GM12878 (cell line): ENCODE measurements around the gene OR5AP2. TPM values are rescaled to one million over a fixed set of nuclear protein-coding genes. Genes with fewer than 3 reads are reported as not detected.

Experiments used
- ATAC-seq: fragments of 200-7000 bp; cut with Tn5 transposase; 3 replicates; pipeline ENCODE4 v1.9.1; 2020; ENCODE audit warnings: mild to moderate bottlenecking, moderate library complexity
- BruUV-seq: library from RNA; stranded (reverse); fragments of 400-500 nt; replicated peaks from 2 replicates; lab custom pipeline; 2021; lab: Mats Ljungman, UMichigan
- CTCF ChIA-PET: fragments of 300-600 bp; sonication (Branson Sonifier 250); formaldehyde crosslinking; extraction: SDS; loops from one replicate; lab custom pipeline; 2021; ENCODE audit warnings: inconsistent platforms; lab: Yijun Ruan, JAX
- POLR2A ChIA-PET: fragments of 350-600 bp; formaldehyde crosslinking; extraction: SDS; loops from one replicate; lab custom pipeline; 2021; ENCODE audit warnings: inconsistent platforms; lab: Charles Lee
- RAD21 ChIA-PET: fragments of 300-600 bp; sonication (Branson Sonifier 250); formaldehyde crosslinking; loops from one replicate; lab custom pipeline; 2023; ENCODE audit warnings: antibody characterized with exemption; ENCODE audit not compliant: unreplicated experiment; lab: Charles Lee
- SMC1A ChIA-PET: fragments of 300-600 bp; sonication (Branson Sonifier 250); formaldehyde crosslinking; loops from one replicate; lab custom pipeline; 2023; ENCODE audit not compliant: unreplicated experiment, uncharacterized antibody; lab: Charles Lee
- DNase-seq: peaks from one replicate; pipeline ENCODE4 v3.0.0-alpha.2; 2011; ENCODE audit warnings: low read depth, low spot score
- FAIRE-seq: peaks from 3 replicates; lab custom pipeline; 2011; peaks lifted over from hg19 to GRCh38; lab: Jason Lieb, UNC
- H2AFZ ChIP-seq: 2 replicates; pipeline ENCODE4 v1.6.0; 2011; ENCODE audit warnings: low read depth, low read length, control low read depth; ENCODE audit not compliant: control insufficient read depth
- H3K27ac ChIP-seq: 2 replicates; pipeline ENCODE4 v1.5.1; 2011; ENCODE audit warnings: control low read depth; ENCODE audit not compliant: control insufficient read depth, insufficient read depth
- H3K27me3 ChIP-seq, 2 experiments: replicated peaks in 1 of 2; 2 replicates each; pipeline versions ENCODE4 v1.6.0 to v1.6.1; 2011; ENCODE audit warnings: low read length in 1 of 2; ENCODE audit not compliant: control insufficient read depth in 2 of 2, insufficient read depth in 2 of 2
- H3K36me3 ChIP-seq, 2 experiments: 2 replicates each; pipeline ENCODE4 v1.5.1; 2011; ENCODE audit warnings: low read length in 1 of 2; ENCODE audit not compliant: control insufficient read depth in 2 of 2, insufficient read depth in 2 of 2
- H3K4me1 ChIP-seq: 2 replicates; pipeline ENCODE4 v1.6.1; 2011; ENCODE audit warnings: mild to moderate bottlenecking, low read length, moderate library complexity, mixed read lengths; ENCODE audit not compliant: control insufficient read depth, insufficient read depth
- H3K4me2 ChIP-seq: 2 replicates; pipeline ENCODE4 v1.6.0; 2011; ENCODE audit warnings: control low read depth; ENCODE audit not compliant: control insufficient read depth, insufficient read depth
- H3K4me3 ChIP-seq: fragments of 200-600 bp; sonication (generic); 2 replicates; pipeline ENCODE4 v1.5.1; 2016
- H3K79me2 ChIP-seq: 2 replicates; pipeline ENCODE4 v1.6.0; 2011; ENCODE audit warnings: low read length; ENCODE audit not compliant: control insufficient read depth, insufficient read depth
- H3K9ac ChIP-seq: 2 replicates; pipeline ENCODE4 v1.8.0; 2011; ENCODE audit warnings: low read length, control low read depth, mixed read lengths; ENCODE audit not compliant: control insufficient read depth, insufficient read depth
- H3K9me3 ChIP-seq: replicated peaks from 3 replicates; pipeline ENCODE4 v1.5.1; 2011; ENCODE audit warnings: mild to moderate bottlenecking, low read length; ENCODE audit not compliant: control insufficient read depth, insufficient read depth
- H4K20me1 ChIP-seq: 2 replicates; pipeline ENCODE4 v1.6.0; 2011; ENCODE audit not compliant: control insufficient read depth, insufficient read depth
- BCL3 ChIP-seq: IDR thresholded peaks from 2 replicates; pipeline ENCODE4 v1.6.1; 2011; ENCODE audit warnings: borderline replicate concordance, low read depth, mild to moderate bottlenecking, moderate library complexity, low read length; ENCODE audit not compliant: insufficient read depth, poor library complexity, severe bottlenecking
- BRCA1 ChIP-seq: IDR thresholded peaks from 2 replicates; pipeline ENCODE4 v1.6.1; 2011; ENCODE audit warnings: low read depth, low read length, improper control_type of control experiment
- E2F4 ChIP-seq: IDR thresholded peaks from 2 replicates; pipeline ENCODE4 v1.6.1; 2012; ENCODE audit warnings: low read depth, low read length, improper control_type of control experiment
- ESRRA ChIP-seq: IDR thresholded peaks from 2 replicates; pipeline ENCODE4 v1.6.1; 2012; ENCODE audit warnings: mild to moderate bottlenecking, low read length, improper control_type of control experiment
- EZH2 ChIP-seq: IDR thresholded peaks from 2 replicates; pipeline ENCODE4 v1.6.1; 2012; ENCODE audit warnings: low read depth, mild to moderate bottlenecking, control low read depth, inconsistent platforms, low read length, borderline replicate concordance; ENCODE audit not compliant: control insufficient read depth
- FOXM1 ChIP-seq: IDR thresholded peaks from 2 replicates; pipeline ENCODE4 v1.6.1; 2012; ENCODE audit warnings: low read depth, mild to moderate bottlenecking, inconsistent platforms, low read length, moderate library complexity
- HCFC1 ChIP-seq: fragments of 150-350 bp; IDR thresholded peaks from 2 replicates; pipeline ENCODE4 v1.6.1; 2014; ENCODE audit warnings: low read length
- MTA3 ChIP-seq: IDR thresholded peaks from 2 replicates; pipeline ENCODE4 v1.6.1; 2012; ENCODE audit warnings: low read length, inconsistent platforms, borderline replicate concordance
- MYB ChIP-seq: fragments of 150-350 bp; IDR thresholded peaks from 2 replicates; pipeline ENCODE4 v1.6.1; 2014; ENCODE audit warnings: mild to moderate bottlenecking, low read depth, low read length, borderline replicate concordance
- RB1 ChIP-seq: fragments of 450-650 bp; formaldehyde crosslinking; IDR thresholded peaks from 2 replicates; pipeline ENCODE4 v1.6.1; 2017; ENCODE audit warnings: mild to moderate bottlenecking, borderline replicate concordance
- RELB ChIP-seq: fragments of 450-650 bp; IDR thresholded peaks from 2 replicates; pipeline ENCODE4 v1.6.1; 2017; ENCODE audit warnings: low read depth, mild to moderate bottlenecking, moderate library complexity
- SIX5 ChIP-seq: IDR thresholded peaks from 2 replicates; pipeline ENCODE4 v1.6.1; 2011; ENCODE audit warnings: mild to moderate bottlenecking, low read depth, low read length, moderate library complexity; ENCODE audit not compliant: severe bottlenecking
- SMAD1 ChIP-seq: fragments of 450-650 bp; IDR thresholded peaks from 2 replicates; pipeline ENCODE4 v1.6.1; 2018; ENCODE audit warnings: mild to moderate bottlenecking, low read depth; ENCODE audit not compliant: partially characterized antibody
- SMARCA5 ChIP-seq: fragments of 450-650 bp; IDR thresholded peaks from 2 replicates; pipeline ENCODE4 v1.6.1; 2017; ENCODE audit warnings: mild to moderate bottlenecking
- SPI1 ChIP-seq: IDR thresholded peaks from 2 replicates; pipeline ENCODE4 v1.6.1; 2011; ENCODE audit warnings: low read depth, mild to moderate bottlenecking, low read length, moderate library complexity, borderline replicate concordance; ENCODE audit not compliant: insufficient read depth
- SREBF1 ChIP-seq: IDR thresholded peaks from 2 replicates; pipeline ENCODE4 v1.6.1; 2012; ENCODE audit warnings: mild to moderate bottlenecking, low read length
- SREBF2 ChIP-seq: IDR thresholded peaks from 2 replicates; pipeline ENCODE4 v1.6.1; 2012; ENCODE audit warnings: mild to moderate bottlenecking, low read length
- STAT1 ChIP-seq: fragments of 450-650 bp; conservative IDR thresholded peaks from 2 replicates; pipeline ENCODE4 v1.6.1; 2014; ENCODE audit warnings: antibody characterized with exemption, mild to moderate bottlenecking
- TAF1 ChIP-seq: IDR thresholded peaks from 2 replicates; pipeline ENCODE4 v1.6.1; 2011; ENCODE audit warnings: mild to moderate bottlenecking, low read depth, low read length, borderline replicate concordance
- USF2 ChIP-seq: IDR thresholded peaks from 2 replicates; pipeline ENCODE4 v1.6.1; 2011; ENCODE audit warnings: low read depth, low read length, improper control_type of control experiment, borderline replicate concordance
- ZNF384 ChIP-seq: IDR thresholded peaks from 2 replicates; pipeline ENCODE4 v1.6.1; 2012; ENCODE audit warnings: low read depth, mild to moderate bottlenecking, low read length, improper control_type of control experiment, borderline replicate concordance
- WGBS: methylation state at CpG from one replicate; pipeline ENCODE4 v1.1.6; 2016; ENCODE audit warnings: low lambda C conversion rate; ENCODE audit not compliant: insufficient replicate concordance, insufficient coverage; ENCODE audit errors: missing lambda C conversion rate; 5-methylcytosine and 5-hydroxymethylcytosine counted together
- in situ Hi-C: fragments of 300-500 bp; cut with MboI; formaldehyde crosslinking; loops from 9 replicates; pipeline ENCODE4 v1.14.3; 2018; ENCODE audit warnings: mixed read lengths
- intact Hi-C: fragments of 100-400 bp; cut with micrococcal nuclease; formaldehyde crosslinking; loops from one replicate; pipeline ENCODE4 v1.14.2; 2022; ENCODE audit not compliant: unreplicated experiment
- polyA plus RNA-seq, 11 experiments: library from polyadenylated mRNA; depleted of rRNA in 4 of 11; unstranded in 6 of 11; stranded (reverse) in 5 of 11; fragments of >200 nt; fragmentation: Nextera tagmentation in 4 of 11; fragmentation: Illumina TruSeq in 1 of 11; extraction: Ambion mirVana in 4 of 11; extraction: Trizol in 1 of 11; gene quantifications; 1 replicate in 1 of 11; 2 replicates in 10 of 11; pipeline versions ENCODE4 v1.2.1 to v1.2.3, GENCODE V29; 2011 to 2016; ENCODE audit warnings: inconsistent platforms in 2 of 11, missing spikeins in 2 of 11, low read depth in 1 of 11
- total RNA-seq, 4 experiments: library from RNA; depleted of rRNA in 3 of 4; stranded (reverse); fragments of >200 nt in 3 of 4; fragmentation: Illumina TruSeq in 1 of 4; extraction: Trizol in 1 of 4; gene quantifications; 2 replicates each; pipeline versions ENCODE4 v1.2.1 to v1.2.3, GENCODE V29; 2013 to 2021

The OR5AP2 gene
- total and polyA plus RNA-seq, 10 of the 15 experiments (the other 5 are each of a cell fraction or from before 2014, with no cell fraction given), result not detected

- RAD21 ChIA-PET, result interaction anchor here (3.1 kb wide), 1 partner anchor 158 kb away, joined by 16 read pairs; no protein-coding TSS in a partner anchor
- no TSS peak for BruUV-seq
- H3K27me3 ChIP-seq, result no peaks in the 10 kb centered on the region
- CTCF ChIA-PET, result interaction anchor here (2.7 kb wide), 1 partner anchor 158 kb away, joined by 20 read pairs; no protein-coding TSS in a partner anchor
- no peaks in the 10 kb centered on the region for H3K79me2 ChIP-seq
- SMC1A ChIA-PET, result interaction anchor here (0.9 to 1.0 kb wide), 2 partner anchors 19 to 188 kb away, joined by 3 to 5 read pairs; no protein-coding TSS in a partner anchor
- peak; percentile 86 for ATAC-seq
- WGBS, result 4% methylated on average over 3 of the region's 3 CpGs
- no peaks in the 10 kb centered on the region for H3K36me3 ChIP-seq
- H3K4me3 ChIP-seq, result no peak overlapping the region
- no peak overlapping the region for H3K9ac ChIP-seq
- H4K20me1 ChIP-seq, result no peaks in the 10 kb centered on the region
- intact Hi-C loops (loop anchor here (1.0 to 10.0 kb wide), 3 partner anchors 159 to 682 kb away; no protein-coding TSS in a partner anchor), in situ Hi-C loops (no loop called here)
- POLR2A ChIA-PET, result no interaction called here
- peak; percentile 30 for DNase-seq
- no peak overlapping the region for H2AFZ ChIP-seq
- no peaks in the 10 kb centered on the region for H3K9me3 ChIP-seq
- no peaks in the 10 kb centered on the region for H3K4me1 ChIP-seq
- no peak for FAIRE-seq
- H3K4me2 ChIP-seq, result no peak overlapping the region
- H3K27ac ChIP-seq, result no peak overlapping the region
- TF ChIP-seq SREBF1 (no peak), BCL3 (no peak), FOXM1 (peak; percentile 57; the same call in 1 of the 2 replicates), SMAD1 (no peak), E2F4 (no peak), SIX5 (no peak), HCFC1 (no peak), SPI1 (peak; percentile 47; the same call in 1 of the 2 replicates), SMARCA5 (no peak), USF2 (no peak), ZNF384 (no peak), MTA3 (no peak), RELB (peak; percentile 87), STAT1 (no peak), SREBF2 (no peak), RB1 (no peak), EZH2 (no peak), MYB (no peak), BRCA1 (no peak), ESRRA (no peak), TAF1 (no peak)
Measured at GRCh38 chr11:56624661-56625110, 17.6 kb downstream of the OR5AP2 start.
